DMS 273 treated with DMSO at 0.1 percent for 48 hours (cell line): ENCODE results near the gene MAU2.

Source experiments
- DNase-seq: peaks from one replicate; lab custom pipeline; 2025; lab: John Stamatoyannopoulos, UW

The MAU2 gene, protein sequence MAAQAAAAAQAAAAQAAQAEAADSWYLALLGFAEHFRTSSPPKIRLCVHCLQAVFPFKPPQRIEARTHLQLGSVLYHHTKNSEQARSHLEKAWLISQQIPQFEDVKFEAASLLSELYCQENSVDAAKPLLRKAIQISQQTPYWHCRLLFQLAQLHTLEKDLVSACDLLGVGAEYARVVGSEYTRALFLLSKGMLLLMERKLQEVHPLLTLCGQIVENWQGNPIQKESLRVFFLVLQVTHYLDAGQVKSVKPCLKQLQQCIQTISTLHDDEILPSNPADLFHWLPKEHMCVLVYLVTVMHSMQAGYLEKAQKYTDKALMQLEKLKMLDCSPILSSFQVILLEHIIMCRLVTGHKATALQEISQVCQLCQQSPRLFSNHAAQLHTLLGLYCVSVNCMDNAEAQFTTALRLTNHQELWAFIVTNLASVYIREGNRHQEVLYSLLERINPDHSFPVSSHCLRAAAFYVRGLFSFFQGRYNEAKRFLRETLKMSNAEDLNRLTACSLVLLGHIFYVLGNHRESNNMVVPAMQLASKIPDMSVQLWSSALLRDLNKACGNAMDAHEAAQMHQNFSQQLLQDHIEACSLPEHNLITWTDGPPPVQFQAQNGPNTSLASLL

DNA sequence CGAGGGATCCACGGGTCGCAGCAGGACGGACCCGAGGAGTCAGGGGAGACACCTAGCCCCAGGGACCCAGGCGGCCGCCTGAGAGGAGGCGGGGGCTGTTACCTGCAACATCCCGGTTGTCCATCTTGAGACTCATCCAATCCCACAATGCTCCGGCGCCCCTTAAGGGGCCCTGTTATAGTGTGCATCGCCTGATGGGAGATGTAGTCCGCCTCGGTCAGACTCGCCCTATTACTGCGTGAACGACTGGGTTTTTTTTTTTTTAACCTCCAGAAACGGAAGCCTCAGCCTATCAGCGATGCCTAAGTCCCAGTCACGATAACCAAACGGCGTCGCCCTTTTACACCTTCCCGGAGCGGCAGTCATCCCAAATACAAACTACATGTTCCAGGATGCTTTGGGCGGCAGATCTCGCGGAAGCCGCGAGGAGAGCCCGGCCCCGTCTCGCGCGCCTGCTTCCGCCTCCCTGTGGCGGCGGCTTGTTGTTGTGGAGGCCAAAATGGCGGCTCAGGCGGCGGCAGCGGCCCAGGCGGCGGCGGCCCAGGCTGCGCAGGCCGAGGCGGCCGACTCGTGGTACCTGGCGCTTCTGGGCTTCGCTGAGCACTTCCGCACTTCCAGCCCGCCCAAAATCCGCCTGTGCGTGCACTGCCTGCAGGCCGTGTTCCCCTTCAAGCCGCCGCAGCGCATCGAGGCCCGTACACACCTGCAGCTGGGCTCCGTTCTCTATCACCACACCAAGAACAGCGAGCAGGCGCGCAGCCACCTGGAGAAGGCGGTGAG is at the start of gene MAU2, which contains the start of gene SUGP1:
TSS of gene MAU2 (plus strand) at position 469 of the 780 bp plus-strand sequence. CDS start at position 500, 31 bp downstream.
TSS of gene SUGP1 (minus strand) at position 149 of the 780 bp plus-strand sequence. CDS start at position 136, 13 bp downstream.
- DNase-seq, result peak; percentile 97

DNA sequence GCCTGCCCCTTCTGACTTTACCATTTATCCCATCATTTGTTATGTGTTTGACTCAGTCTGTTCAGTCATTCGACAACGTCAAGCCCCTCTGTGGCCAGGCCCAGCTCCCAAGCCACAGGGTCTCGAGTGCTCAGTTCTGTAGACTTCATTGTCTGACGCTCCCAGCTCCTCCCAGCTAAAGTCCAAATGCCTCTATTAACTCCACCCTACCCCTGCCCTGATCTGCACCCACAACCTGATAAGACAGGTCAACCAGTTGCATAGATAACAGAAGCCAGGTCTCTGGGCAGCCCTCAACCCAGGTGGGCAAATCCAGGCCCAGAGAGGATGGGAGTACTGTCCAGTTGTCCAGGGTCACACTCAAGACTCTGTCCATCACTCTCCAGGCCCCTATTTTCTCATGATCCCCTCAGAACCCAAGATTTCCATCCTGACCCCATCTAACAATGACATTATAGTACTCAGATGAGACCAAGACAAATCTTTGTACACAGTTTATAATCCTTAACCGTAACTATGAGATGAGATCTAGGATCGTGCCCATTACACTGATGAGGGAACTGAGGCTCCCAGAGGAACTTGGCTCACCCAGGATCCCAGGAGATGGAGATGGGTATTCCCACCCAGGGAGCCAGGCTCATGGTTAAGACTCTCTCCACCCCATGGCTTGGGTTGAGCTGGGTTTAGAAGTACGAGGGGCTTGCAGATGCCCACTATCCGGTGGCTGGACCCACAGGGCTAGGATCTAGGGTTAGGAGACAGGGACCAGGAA is 48.6 kb upstream of the MAU2 start:
- DNase-seq, result no peak

DNA sequence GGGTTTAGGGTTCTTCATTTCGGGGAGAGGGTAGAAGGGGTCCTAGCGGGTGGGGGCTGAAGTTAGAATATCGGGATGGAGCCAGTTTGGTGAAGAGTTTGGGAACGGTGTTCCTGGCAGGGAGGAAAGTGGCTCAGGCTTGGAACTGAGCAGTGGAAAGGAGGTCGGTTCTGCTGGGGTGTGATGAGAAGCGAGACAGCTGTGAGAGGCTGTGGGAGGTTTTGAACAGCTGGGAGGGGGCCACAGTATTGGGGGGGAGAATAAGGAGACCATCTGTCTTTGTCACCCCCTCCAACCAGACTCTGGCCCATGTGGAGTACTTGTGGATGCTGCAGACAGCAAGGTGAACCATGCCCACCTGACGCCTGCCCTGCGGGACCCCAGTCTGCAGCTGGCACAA is 46.5 kb upstream of the MAU2 start:
- DNase-seq, result peak; percentile 51

DNA sequence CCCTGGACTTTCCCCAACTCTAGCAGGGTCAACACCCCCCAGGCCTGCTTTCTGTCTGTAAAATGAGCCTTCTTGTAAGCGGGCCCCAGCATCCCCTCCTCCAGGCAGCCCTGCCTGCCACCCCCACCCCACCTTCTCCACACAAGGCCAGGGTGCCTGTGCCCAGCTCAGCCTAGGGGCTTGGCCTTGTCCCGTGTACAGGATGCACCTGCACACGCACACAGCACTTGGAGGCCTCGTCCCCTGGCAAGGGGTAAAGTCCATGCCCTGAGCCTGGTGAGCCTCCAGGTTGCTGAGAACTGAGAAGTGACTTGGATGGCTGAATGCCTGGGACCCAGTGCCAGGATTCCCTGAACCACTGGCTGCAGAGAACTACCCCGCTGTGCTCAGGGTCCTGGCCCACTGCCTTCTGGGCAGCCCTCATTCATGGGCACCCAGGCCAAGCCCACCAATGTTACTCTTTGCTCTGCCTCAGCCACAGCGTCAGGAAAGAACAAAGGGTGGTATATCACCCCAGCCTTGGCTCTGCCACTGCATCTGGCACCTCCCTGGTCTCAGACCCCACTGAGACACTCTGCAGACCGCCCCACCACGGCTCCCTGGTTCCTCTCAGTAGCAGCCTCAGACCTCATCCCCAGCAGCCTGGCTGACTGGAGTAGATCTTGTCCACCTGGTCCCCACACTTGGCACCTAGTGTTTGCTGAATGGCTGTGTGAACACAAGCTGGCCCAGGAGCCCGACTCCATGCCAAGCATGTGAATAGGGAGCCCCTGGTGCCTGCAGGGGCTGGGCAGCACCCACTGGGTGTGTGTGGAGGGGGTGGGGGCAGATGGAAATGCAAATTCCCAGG is 45.7 kb upstream of the MAU2 start:
- DNase-seq, result no peak

DNA sequence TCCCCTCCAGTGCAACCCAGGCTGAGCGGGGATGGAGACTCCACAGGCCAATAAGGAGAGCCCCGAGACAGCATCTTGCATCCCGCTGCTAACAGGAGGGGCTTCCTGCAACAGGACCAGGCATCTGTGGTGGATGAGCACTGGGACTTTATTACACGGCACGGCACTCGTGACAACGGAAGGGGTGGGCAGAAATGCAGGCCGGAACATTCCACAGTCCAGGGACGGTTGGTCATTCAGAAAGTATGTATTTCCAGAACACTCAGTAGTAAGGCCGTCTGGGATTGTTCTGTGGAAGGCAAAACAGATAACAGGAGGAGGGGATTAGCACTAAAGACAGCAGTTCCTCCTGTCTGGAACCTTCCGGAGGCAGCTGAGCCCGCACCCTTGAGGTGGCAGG is 44.2 kb upstream of the MAU2 start:
- DNase-seq, result no peak

DNA sequence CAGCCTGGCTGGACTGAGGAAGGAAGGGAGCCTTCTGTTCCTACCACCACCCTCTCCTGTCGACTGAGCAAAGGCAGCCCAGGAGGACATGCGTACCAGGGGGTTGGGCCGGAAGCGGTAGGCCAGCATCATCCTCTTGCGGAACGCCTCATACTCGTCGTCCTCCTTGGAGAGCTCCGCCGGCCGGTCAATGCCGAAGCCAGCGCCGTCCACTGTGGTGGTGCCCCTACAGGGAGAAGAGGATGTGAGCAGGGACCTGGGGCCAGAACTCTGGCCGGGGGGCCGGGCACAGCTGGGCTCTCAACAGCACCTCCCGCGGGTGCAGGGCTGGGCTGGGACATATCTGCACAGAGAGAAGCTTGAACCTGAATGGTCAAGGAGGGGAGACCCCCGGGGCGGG is 43.8 kb upstream of the MAU2 start:
- no peak for DNase-seq

DNA sequence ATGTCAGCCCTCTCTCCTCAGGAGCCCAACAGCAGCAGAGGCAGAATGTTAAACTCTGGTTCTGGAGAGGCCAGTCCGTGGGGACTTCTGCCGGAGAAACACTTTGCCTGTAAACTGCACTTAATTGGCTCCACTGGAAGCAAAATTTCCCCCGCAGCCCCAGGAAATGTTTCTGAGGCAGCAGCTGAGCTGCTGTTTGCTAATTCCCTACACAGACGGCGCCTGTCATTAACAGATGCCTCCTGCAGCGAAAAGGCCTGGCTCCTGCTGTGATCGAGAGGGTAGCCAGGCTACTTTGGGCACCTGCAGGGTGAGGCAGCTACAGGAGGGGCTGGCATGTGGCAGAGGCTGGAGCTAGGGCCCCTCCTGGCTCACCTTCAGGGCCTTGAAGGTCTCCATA is 42.3 kb upstream of the MAU2 start:
- DNase-seq, result peak; percentile 81

DNA sequence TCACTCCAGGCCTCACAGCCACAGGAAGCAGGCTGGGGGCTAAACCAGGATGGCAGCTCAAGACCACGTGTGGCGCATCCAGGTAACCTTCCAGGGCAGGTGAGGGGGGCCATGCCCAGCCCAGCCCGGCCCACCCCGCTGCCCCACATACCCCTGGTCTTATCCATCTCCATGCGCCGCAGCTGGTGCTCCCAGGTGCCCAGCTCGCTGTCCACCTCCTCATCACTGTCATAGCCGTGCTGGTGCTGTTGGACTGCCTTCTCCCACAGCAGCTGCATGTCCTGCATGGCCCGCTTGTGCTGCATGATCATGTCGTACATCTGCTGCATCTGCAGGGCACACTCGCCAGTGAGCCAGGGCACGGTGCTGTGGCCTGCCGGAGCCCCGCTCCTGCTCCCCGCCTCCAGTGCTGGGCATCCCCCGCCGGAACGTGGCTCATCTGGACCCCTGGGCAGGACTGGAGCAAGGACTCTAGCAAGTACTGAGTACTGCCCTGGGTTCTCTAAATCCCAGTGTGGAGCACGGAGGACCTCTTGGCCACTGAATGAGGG is 41.5 kb upstream of the MAU2 start:
- DNase-seq, result no peak

DNA sequence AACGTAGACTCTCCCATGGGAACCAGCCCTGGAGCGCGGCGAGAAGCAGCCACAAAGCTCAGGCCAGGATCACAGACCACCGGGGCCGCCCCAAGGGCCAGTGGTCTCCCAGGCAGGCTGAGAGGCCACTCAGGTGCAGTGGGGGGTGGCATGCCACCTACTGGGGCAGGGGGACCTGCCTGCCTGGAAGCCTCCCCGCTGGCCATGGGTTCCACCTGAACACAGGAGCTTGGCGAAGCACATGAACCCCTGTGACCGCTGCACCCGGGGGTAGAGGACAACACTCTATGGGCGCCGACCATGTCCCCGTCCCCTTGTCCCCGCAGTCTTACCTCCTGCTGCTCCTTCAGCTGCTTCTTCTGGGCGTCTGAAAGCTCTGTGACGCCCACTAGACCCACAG is 40.8 kb upstream of the MAU2 start:
- DNase-seq, result no peak

DNA sequence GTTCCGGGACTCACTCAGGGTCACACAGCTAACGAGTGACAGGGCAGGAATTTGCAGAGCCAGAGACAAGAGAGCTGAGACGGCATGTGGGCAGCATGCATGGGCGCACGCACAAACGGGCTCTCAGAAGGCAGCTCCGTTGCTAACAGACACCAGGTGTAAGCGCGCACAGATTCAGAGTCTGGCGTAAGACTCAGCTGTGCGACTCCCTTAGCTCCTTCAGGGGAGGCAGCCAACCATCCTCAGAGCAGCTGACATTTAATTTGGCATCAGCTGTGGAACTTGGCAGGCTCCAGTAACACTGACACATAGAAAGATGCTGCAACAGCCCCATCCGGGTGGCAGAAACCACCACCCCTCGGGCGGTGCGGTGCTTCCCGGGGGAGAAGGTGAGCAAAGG is 40.1 kb upstream of the MAU2 start:
- DNase-seq, result no peak

DNA sequence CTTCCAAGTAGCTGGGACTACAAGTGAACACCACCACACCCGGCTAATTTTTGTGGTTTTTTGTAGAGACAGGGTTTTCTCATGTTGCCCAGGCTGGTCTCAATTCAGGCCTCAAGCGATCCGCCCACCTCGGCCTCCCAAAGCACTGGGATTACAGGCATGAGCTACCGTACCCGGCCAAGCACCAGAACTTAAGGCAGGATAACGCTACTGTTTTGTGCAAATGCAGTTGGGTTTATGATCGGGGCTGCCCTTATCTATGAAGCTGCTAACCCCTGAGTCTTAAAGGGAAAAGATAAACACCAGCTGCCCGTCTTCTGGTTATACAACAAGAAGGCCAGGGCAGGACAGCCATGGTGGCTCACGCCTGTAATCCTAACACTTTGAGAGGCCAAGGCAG is 34.9 kb upstream of the MAU2 start:
- DNase-seq, result no peak

DNA sequence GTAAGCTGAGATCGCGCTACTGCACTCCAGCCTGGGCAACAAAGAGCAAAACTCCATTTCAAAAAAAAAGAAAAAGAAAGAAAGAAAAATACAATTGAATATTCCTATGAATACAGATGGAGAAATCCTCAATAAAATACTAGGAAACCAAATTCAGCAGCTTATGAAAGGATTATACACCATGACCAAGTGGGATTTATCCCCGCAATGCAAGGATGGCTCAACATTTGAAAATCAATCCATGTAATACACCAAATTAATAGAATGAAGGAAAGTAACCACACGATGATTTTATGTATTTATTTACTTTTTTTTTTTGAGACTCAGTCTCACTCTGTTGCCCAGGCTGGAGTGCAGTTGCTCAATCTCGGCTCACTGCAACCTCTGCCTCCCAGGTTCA is 28.0 kb upstream of the MAU2 start:
- no peak for DNase-seq

DNA sequence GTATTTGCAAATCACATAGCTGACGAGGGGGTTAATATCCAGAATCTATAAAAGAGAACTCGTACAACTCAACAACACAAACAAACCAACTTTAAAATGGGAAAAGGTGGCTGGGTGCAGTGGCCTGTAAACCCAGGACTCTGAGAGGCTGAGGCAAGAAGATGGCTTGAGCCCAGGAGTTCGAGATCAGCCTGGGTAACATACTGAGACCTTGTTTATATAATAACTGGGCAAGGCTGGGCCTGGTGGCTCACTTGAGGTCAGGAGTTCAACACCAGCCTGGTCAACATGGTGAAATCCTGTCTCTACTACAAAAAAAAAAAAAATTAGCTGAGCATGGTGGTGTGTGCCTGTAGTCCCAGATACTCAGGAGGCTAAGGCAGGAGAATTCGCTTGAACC is 25.7 kb upstream of the MAU2 start:
- no peak for DNase-seq

DNA sequence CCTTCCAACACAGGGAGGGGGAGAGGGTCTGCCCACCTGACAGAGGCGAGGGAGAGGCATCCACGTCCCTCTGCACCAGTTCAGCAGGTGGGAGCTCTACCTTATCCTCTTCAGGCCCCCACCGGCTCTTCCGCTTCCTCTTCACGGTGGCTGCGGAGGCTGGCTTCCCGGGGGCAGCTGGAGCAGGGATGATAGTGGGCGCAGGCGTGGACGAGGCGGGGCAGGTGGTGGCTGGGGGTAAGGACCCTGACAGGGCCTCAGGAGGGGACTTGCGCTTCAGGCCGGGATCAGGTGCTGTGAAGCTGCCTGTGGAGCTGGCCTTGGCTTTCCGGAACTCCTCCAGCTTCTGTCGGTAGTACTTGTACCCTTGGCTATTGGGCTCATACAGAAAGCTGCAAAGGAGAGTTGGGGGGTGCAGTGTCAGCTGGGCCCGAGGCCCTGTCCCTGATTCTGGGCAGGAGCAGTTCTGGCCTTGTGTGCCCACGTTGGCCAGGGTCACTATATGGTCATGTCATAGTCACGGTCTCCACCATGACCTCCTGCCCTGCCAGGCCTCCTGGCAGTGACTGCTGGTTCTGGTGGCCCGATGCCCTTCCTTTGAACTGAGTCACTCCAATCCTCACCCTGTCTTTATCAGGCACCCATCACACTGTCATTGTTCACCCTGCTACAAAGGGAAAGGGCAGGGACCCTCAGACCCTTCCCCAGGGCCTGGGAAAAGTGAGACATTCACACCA is 23.5 kb upstream of the MAU2 start:
- no peak for DNase-seq

DNA sequence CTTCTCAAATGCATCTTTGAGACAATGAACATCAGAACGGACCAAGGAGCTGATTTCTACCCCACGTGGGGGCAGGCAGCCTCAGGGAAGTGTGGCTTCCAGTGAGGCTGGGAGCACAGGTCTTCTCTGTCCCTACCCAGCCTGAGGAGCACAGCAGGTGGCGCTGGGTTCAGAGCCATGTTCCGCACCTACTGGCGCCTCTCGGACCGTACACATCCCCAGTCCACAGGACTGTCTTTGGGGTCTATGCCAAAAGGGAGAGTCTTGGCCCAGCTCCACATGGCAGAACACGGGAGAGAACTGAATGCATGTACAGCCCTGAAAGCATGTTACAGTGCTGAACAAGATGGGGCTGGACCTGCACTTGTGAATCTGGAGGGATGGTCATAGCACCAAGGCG is 22.9 kb upstream of the MAU2 start:
- no peak for DNase-seq

DNA sequence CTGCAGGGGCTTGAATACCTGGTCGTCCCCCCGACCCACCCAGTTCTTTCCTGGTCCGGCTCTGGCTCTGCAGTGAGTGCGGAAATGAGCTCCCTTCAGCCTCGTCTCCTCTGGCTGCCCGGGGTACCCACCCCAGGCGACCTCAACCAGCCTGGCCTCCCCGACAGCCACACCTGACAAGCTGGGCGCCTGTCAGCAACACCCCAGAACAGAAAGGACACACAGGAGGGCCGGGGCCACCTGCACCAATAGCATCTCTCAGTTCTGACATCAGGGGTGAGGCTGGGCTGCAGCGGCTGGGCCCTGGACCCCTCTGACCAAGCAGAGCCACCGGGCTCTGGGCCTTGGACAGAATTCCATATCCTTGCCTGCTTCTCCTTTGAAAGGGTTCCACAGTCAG is 20.0 kb upstream of the MAU2 start:
- no peak for DNase-seq

DNA sequence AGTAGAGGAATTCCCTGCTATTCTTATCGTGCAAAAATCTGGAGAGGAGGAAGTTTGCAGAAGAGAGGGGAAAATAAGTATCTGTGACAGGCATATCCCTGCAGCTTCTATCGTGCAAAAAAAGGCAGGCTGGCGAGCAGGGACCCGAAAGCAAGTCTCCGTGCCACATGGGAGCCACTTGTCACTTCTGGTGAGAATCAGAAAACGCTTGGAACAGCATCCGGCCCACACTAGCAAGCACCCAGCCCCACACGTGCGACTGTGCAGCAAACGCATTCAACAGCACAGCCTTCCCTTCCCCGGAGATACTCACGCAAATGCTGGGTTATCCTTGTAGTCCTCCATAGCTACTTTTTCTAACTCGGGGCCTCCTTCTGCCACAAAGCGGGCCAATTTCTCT is 17.2 kb upstream of the MAU2 start:
- DNase-seq, result no peak

DNA sequence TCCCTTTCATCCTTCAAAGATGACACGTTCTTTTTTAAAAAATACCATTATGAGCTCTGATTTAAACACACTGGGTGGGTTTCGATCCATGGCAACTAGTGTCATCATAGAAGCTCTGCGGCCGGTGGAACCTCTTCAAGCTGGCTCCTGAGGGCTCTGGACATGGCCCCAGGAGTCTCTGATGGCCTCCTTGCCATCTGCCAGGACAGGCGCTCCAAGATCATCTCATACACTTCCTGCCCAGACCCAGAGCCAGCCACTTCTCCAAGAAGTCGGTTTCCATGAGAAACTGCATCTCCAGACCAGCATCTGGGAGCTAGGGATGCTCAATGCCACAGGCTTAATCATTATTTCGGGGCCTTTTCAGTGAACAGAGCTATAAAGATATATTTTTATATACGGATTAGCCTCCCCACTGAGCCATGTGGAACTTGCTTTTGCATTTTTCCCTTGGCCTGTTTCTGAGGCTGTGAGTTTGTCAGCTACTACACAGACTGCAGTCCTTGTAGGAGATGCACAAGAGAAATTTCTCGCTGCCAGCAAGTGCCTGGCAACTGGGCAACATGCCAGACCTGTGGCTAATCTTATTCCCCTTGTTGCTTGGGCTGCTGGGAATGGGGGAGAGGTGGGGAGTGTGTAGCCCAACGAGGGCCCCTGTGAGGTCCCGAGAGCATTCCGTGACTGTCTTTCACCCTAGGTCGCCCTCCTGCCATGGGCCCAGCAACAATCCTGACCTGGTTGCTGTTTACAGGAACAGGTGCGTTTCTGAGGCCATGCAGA is 16.3 kb upstream of the MAU2 start:
- DNase-seq, result no peak

DNA sequence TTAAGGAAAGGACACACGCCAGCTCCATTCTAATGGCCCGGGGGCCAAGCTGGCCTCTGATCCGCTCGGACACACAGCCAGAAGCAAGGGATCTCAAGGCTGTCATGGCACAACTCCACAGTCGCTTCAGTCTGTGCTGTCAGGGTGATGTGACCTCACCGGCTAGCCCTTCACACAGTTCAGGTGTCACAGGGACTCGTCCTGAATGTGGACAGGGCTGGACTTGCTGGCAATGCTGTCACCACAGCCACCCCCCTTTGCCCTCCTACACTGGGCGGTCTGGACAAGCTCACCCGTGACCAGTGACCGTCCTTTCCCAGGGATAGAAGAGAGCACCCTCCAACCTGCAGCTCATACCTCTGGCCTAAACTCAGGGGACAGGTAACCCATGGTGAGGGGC is 15.6 kb upstream of the MAU2 start:
- DNase-seq, result no peak
